Lung (tissue), 12 donors: ENCODE results near the gene ASIC5. TPM values are rescaled to one million over a fixed set of nuclear protein-coding genes. Genes with fewer than 3 reads are reported as not detected.
A peak's percentile ranks its signal among the peaks of the same experiment; 100 is the strongest.

ENCODE experiments used
- ATAC-seq: fragments of 200-7000 bp; cut with Tn5 transposase; one replicate; pipeline ENCODE4 v1.9.1; 2020; ENCODE audit warnings: moderate number of reproducible peaks; ENCODE audit not compliant: insufficient read depth, low FRiP score
- DNase-seq, 3 donors: peaks; one replicate each; pipeline ENCODE4 v3.0.0-alpha.2; 2013 to 2017
- H3K27ac ChIP-seq, 2 donors: one replicate each; pipeline ENCODE4 v1.5.1; 2013; ENCODE audit warnings: mild to moderate bottlenecking in 2 of 2, moderate library complexity in 2 of 2, control low read depth in 1 of 2, inconsistent platforms in 1 of 2, low read depth in 1 of 2, low read length in 1 of 2
- H3K27me3 ChIP-seq, 3 donors: one replicate each; pipeline ENCODE4 v1.5.1; 2013; ENCODE audit warnings: low read length in 2 of 3; ENCODE audit not compliant: control insufficient read depth in 3 of 3, insufficient read depth in 3 of 3
- H3K36me3 ChIP-seq, 4 donors: one replicate each; pipeline ENCODE4 v1.5.1; 2013; ENCODE audit warnings: low read length in 4 of 4, mild to moderate bottlenecking in 1 of 4, moderate library complexity in 1 of 4; ENCODE audit not compliant: control insufficient read depth in 4 of 4, insufficient read depth in 4 of 4
- H3K4me1 ChIP-seq, 5 donors: one replicate each; pipeline ENCODE4 v1.5.1; 2013; ENCODE audit warnings: low read length in 5 of 5, mild to moderate bottlenecking in 2 of 5, moderate library complexity in 1 of 5; ENCODE audit not compliant: control insufficient read depth in 5 of 5, insufficient read depth in 5 of 5
- H3K4me3 ChIP-seq: one replicate; pipeline ENCODE4 v1.5.1; 2013; ENCODE audit warnings: mild to moderate bottlenecking, control low read depth, moderate library complexity
- H3K9ac ChIP-seq, 2 donors: one replicate each; pipeline ENCODE4 v1.5.1; 2013; ENCODE audit warnings: low read length in 2 of 2, control low read depth in 1 of 2; ENCODE audit not compliant: insufficient read depth in 1 of 2
- H3K9me3 ChIP-seq, 4 donors: one replicate each; pipeline ENCODE4 v1.5.1; 2013; ENCODE audit warnings: low read length in 3 of 4, mild to moderate bottlenecking in 1 of 4, moderate library complexity in 1 of 4; ENCODE audit not compliant: control insufficient read depth in 4 of 4, insufficient read depth in 3 of 4
- WGBS, 2 donors: extraction: QIAGEN DNeasy Blood & Tissue Kit; methylation state at CpG; one replicate each; pipeline ENCODE4 v1.1.7; 2013; 5-methylcytosine and 5-hydroxymethylcytosine counted together
- polyA plus RNA-seq, 2 donors: library from polyadenylated mRNA; stranded (reverse); fragments of 200-250 nt; gene quantifications; one replicate each; pipeline ENCODE4 v1.2.1, GENCODE V29; 2013
- total RNA-seq, 2 donors: library from RNA; depleted of rRNA in 1 of 2; stranded (reverse); fragments of >200 nt in 1 of 2; gene quantifications; one replicate each; pipeline ENCODE4 v1.2.1, GENCODE V29; 2014 to 2021
- TF ChIP-seq, protein P1 (sequence below): IDR thresholded peaks from 2 replicates; pipeline ENCODE4 v1.5.1; 2012; ENCODE audit warnings: mild to moderate bottlenecking; ENCODE audit errors: control extremely low read depth, extremely low read depth
- donor health status: control.
- donor health status: control.
- donor health status: Bipolar disorder and iron deficiency.
- donor health status: healthy.
- donor health status: DM: yes; HTN: yes; CAD: no.

The ASIC5 gene
- total and polyA plus RNA-seq, 4 donors: not detected

GRCh38 chr4:155802190-155802959 is 63.7 kb downstream of the ASIC5 start:
- H3K27ac ChIP-seq: no peak overlapping the region
- H3K4me1 ChIP-seq: peaks cover 0 to 8% (median 0%) of the 10 kb centered on the region in 5 donors
- no peaks in the 10 kb centered on the region for H3K9me3 ChIP-seq
- no peak for ATAC-seq
- peak in 2 of 3 donors; percentile 46 to 53 for DNase-seq
- H3K36me3 ChIP-seq: peaks cover 2 to 61% (median 21%) of the 10 kb centered on the region in 4 donors
- TF ChIP-seq, protein P1, sequence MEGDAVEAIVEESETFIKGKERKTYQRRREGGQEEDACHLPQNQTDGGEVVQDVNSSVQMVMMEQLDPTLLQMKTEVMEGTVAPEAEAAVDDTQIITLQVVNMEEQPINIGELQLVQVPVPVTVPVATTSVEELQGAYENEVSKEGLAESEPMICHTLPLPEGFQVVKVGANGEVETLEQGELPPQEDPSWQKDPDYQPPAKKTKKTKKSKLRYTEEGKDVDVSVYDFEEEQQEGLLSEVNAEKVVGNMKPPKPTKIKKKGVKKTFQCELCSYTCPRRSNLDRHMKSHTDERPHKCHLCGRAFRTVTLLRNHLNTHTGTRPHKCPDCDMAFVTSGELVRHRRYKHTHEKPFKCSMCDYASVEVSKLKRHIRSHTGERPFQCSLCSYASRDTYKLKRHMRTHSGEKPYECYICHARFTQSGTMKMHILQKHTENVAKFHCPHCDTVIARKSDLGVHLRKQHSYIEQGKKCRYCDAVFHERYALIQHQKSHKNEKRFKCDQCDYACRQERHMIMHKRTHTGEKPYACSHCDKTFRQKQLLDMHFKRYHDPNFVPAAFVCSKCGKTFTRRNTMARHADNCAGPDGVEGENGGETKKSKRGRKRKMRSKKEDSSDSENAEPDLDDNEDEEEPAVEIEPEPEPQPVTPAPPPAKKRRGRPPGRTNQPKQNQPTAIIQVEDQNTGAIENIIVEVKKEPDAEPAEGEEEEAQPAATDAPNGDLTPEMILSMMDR: no peak
- WGBS, 2 donors: 72 to 85% methylated on average over 9 of the region's 9 CpGs
- no peak overlapping the region for H3K9ac ChIP-seq
- H3K27me3 ChIP-seq: no peaks in the 10 kb centered on the region
- H3K4me3 ChIP-seq: no peak overlapping the region

DNA sequence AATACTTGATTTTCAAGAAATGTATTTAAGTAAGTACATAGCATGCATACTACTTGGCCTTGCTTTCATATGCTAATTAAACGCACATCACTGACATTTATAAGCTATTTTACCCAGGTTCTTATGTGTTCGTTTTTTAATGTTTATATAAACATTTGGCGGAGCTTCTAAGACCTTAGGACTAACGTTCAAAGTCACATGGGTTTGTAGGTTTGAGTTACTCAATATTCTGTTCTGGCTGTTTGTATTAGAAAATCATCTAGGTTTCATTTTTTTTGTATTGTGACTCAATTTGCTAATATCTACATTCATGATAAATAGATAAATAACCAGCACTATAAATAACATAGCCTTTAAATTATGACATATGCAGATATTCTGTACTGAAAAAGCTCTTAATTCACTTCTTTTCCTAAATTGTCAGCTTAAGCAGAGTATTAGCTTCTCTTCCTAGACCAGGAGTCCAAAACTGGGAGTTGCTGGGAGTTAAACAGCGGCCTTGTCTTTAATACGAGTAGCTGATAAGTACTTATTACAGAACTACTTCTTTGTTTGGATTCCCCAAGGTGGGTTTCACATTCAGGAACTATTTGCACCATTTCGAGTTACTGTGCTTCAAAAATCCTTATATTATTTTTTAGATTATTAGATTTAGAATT is 65.3 kb downstream of the ASIC5 start:
- Histone ChIP-seq H3K9ac (no peak overlapping the region), H3K4me1 (peaks cover 0 to 8% (median 0%) of the 10 kb centered on the region in 5 donors), H3K9me3 (no peaks in the 10 kb centered on the region), H3K36me3 (peaks cover 2 to 64% (median 21%) of the 10 kb centered on the region in 4 donors), H3K27me3 (no peaks in the 10 kb centered on the region), H3K27ac (no peak overlapping the region), H3K4me3 (no peak overlapping the region)
- TF ChIP-seq, protein P1: no peak
- ATAC-seq (no peak), DNase-seq (no peak)
- WGBS, 2 donors: 83 to 88% methylated on average over 7 of the region's 7 CpGs

DNA sequence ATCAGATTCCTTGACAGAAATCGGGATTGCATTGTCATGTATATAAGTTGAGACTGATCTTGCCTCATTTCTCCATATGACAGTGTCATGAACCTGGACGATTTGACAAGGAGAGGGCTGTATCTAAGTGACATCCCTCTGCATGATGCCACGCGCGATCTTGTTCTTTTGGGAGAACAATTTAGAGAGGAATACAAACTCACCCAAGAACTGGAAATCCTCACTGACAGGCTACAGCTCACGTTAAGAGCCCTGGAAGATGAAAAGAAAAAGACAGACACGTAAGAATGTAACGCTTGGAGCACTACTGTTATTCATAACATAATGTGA is 66.3 kb downstream of the ASIC5 start:
- Histone ChIP-seq H3K4me3 (no peak overlapping the region), H3K27me3 (no peaks in the 10 kb centered on the region), H3K27ac (no peak overlapping the region), H3K9ac (no peak overlapping the region), H3K36me3 (peaks cover 2 to 54% (median 17%) of the 10 kb centered on the region in 4 donors), H3K9me3 (no peaks in the 10 kb centered on the region), H3K4me1 (peaks cover 0 to 8% (median 0%) of the 10 kb centered on the region in 5 donors)
- TF ChIP-seq, protein P1: no peak
- whole genome bisulfite sequencing, 2 donors: 91 to 94% methylated on average over 8 of the region's 8 CpGs
- DNase-seq (no peak), ATAC-seq (no peak)
